Adrenal gland (tissue), 5 donors: Measurements from ENCODE around the gene PDS5B.

Experiments
- POLR2A ChIP-seq, 2 donors: fragments of 450-650 bp; IDR thresholded peaks; one replicate each; pipeline ENCODE4 v1.6.1; 2017; ENCODE audit warnings: antibody characterized with exemption in 2 of 2, mild to moderate bottlenecking in 2 of 2, moderate library complexity in 1 of 2
- TF ChIP-seq, protein P1 (sequence below), 6 experiments: fragments of 450-650 bp in 4 of 6; fragments of 200-600 bp in 2 of 6; sonication (generic) in 1 of 6; IDR thresholded peaks; 1 replicate in 5 of 6; 2 replicates in 1 of 6; pipeline versions ENCODE4 v1.5.1 to v1.8.0; 2016 to 2021; ENCODE audit warnings: antibody characterized with exemption in 6 of 6, mild to moderate bottlenecking in 2 of 6, moderate library complexity in 1 of 6
- donor health status: DM: no; HTN: no; CAD: no.

DNA sequence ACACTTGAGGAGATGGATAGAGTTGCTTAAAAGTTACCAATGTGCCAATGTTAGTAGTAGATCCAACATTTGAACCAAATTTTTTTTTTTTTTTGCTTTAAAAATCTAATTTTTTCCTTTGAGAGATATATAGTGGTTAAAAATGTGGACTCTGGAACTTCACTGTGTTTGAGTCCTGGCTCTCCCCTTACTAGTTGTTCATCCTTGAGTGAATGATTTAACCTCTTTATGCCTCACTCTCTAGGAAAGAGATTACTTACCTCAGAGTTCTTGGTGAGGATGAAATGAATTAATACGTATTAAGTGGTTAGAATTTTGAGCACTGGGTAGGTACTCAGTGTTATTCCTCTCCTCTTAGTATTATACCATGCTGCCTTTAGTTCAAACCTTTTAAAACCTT, 24.3 kb downstream of the PDS5B start:
- TF ChIP-seq, protein P1, sequence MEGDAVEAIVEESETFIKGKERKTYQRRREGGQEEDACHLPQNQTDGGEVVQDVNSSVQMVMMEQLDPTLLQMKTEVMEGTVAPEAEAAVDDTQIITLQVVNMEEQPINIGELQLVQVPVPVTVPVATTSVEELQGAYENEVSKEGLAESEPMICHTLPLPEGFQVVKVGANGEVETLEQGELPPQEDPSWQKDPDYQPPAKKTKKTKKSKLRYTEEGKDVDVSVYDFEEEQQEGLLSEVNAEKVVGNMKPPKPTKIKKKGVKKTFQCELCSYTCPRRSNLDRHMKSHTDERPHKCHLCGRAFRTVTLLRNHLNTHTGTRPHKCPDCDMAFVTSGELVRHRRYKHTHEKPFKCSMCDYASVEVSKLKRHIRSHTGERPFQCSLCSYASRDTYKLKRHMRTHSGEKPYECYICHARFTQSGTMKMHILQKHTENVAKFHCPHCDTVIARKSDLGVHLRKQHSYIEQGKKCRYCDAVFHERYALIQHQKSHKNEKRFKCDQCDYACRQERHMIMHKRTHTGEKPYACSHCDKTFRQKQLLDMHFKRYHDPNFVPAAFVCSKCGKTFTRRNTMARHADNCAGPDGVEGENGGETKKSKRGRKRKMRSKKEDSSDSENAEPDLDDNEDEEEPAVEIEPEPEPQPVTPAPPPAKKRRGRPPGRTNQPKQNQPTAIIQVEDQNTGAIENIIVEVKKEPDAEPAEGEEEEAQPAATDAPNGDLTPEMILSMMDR (IDR thresholded peaks at IDR 0.05): no peak
- TF ChIP-seq POLR2A (IDR thresholded peaks at IDR 0.05): no peak
